NCI-H446 (cell line): ENCODE results near the gene BCS1L.

Experiments
- DNase-seq, 2 experiments: peaks; one replicate each; lab custom pipeline; 2025; lab: John Stamatoyannopoulos, UW

BCS1L gene

DNA sequence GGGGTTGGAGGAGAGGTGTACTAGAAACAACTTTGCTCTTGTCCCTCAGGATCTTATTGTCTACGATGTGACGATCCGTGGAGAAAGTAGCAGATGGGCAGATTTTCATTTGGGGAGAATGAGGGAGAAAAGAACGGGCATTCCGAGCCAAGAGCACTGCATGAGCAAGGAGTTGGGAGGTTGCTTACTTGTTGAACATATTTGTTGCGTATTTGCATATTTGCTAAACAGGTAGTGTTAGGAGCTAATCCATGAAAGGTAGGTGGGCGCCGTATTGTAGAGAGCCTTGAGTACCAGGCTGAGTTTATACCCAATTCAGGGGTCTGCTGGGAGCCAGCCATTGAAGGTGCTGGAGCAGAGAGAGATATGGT is 490 bp downstream of the BCS1L start:
- DNase-seq: no peak

DNA sequence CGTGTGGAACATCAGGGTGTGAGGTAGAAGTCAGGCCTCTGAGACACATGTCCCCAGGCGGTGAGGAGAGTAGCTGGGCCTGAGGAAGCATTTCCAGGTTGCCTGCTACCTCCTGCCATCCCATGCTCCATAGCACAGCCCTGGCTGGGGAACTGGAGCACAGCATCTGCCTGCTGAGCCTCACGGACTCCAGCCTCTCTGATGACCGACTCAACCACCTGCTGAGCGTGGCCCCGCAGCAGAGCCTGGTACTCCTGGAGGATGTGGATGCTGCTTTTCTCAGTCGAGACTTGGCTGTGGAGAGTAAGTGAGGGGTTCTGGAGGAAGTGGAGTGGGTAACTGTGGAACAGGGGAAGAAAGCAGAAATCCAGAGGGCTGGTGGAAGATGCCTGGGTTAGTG is 2.9 kb downstream of the BCS1L start:
- no peak for DNase-seq

DNA sequence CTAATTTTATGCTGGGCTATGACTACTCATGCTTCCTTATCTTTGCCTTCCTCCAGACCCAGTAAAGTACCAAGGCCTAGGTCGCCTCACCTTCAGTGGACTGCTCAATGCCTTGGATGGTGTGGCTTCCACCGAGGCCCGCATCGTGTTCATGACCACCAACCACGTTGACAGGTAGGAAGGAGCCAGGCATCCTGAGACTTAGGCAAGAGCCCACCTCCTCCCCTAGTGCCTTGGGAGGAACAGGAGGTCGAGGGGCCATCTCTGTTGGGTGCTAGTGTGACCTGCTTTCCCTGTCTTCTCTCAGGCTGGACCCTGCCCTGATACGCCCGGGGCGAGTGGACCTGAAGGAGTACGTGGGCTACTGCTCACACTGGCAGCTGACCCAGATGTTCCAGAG is 3.3 kb downstream of the BCS1L start:
- DNase-seq: no peak

DNA sequence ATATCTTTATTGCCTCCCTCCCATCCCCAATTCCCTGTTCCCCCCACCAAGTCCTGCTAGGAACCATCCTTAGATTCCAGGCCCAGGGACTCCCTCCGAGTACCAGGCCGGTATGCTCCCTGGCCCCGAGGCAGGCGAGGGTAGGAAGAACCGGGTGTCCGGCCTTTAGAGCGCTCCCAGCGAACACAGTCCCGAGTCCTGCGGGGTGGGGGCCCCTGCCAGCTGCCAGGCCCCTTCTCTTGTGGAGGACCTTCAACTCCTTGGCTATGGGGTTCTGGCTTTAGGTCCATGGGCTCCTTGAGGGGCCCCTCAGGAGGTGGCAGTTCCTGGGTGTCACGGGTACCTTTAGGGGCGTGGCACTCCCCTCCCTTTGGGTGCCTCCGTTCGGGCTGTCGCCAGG is 4.4 kb downstream of the BCS1L start:
- no peak for DNase-seq

DNA sequence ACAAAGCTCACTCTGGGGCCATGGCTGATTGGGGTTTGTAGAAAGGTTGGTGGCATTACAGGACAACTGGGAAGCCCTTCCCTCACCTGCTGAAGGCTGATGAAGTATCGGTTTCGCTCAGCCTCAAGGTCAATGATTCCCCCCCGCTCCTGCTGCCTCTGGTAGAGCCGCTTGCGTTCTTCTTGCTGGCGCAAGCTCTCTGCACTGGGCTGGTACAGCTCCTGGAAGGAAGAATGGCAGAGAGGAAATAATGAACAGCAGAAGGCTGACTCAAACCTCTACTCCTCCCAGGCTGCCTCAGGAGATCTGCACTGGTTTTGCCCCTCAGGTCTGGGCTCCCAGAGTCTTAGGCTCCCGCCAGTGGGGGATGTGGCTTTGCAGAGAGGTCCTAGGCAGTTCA is 5.2 kb downstream of the BCS1L start:
- no peak for DNase-seq

DNA sequence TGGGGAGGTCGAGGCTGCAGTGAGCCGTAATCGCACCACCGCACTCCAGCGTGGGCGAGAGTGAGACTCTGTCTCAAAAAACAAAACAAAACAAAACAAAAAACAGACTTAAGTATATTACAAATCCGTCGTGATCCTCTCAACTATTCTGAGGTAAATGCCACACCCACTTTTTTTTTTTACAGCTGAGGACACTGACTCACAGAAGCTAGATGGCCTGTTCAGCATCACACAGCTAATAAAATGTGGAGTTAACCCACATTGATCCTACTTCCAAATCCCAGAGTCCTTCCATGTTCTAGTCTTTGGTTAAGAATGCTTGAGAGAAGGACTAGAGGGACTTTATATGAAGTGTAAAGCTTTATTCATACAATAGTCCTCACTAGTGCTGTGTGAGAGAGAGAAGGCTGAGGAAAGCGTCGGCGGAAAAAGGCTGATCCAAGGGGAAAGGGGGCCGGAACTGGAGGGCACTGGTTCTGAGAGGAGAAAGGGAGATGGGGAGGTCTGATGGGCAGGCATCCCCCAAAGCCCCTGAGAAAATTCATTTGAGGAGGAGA is 11.7 kb downstream of the BCS1L start:
- no peak for DNase-seq

DNA sequence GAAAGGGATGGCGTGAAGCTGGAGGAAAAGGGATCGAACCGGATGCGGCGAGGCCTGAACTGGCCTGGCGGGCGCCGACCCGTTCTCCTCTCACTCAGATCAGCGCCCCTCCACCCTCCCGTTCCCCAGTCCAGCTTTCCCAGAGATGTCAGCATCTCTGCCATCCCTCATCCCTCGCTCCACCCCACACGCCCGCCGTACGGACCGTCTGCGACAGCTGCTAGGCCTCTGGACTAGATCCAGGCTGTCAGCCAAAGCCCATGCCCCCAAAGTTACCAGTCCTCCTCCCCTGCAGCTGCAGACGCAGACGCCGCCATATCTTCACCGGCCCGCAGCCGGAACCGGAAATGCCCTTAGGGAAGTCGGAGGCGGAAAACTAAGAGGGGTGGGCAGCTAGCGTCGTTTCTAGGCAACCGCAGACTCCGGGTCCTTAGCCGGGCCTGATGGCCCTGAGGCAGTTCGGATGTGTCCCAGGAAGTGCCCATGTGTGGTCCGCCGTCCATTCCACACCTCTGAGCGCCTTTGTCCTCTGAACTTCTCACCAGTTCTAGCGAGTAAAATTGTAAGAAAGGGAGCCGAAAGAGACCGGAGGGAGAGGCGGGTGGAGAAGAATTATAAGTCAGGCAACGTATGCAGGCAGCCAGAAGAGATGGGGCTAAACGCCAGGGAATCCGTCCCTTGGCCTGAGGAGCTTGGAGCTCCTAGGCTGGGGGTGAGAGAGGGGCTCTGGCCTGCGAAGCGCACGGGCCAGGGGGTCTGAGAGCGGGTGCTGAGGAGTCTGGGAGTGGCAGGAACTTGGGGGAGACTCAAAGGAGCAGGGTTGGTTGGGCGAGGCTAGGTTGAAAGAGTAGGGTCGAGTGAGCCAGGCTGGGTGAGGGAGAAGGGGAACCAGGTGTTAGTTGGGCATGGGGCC is 12.4 kb downstream of the BCS1L start, which contains the start of the genes RNF25 and STK36:
Gene RNF25, minus strand, starts transcription at position 349 of the 913 bp plus-strand sequence. Its CDS starts 32 bp downstream, at position 317.
Gene STK36, plus strand, starts transcription at position 433 of the 913 bp plus-strand sequence. CDS start 744 bp downstream, outside the sequence.
- peak; percentile 78 to 85 for DNase-seq

DNA sequence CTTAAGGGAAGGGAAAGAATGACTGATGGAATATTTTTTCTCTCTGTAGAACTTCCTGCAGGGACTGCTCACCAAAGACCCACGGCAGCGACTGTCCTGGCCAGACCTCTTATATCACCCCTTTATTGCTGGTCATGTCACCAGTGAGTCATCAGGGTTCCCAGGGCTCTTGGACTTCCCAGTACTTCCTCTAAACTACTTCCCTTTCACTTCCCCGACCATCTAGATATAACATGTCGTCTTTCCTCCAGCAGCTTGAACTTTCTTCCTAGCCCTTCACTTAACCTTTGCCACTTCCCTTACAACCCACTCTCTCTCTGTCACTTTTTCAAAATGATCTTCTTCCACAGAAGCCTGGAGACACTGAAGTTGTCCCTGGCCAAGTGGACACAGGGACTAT is 19.6 kb downstream of the BCS1L start:
- no peak for DNase-seq

DNA sequence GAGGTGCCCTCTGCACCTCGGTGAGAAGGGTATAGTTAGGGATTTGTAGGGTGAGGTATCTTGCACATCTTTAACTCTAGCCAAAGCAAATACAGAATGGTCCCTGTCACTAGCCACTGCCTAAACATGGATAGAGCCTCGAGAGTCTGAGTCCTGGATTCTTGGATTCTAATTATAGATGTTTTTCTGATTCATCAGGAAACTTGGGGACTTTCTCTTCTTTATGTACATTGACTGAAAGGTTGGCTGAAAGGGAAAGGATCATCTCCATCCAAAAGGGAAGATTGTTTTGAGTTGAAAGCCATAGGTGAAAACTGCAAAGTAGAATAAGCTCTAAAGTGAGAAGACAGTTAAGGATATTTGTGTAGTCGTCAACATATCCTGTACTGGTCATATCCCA is 20.6 kb downstream of the BCS1L start:
- DNase-seq: no peak

DNA sequence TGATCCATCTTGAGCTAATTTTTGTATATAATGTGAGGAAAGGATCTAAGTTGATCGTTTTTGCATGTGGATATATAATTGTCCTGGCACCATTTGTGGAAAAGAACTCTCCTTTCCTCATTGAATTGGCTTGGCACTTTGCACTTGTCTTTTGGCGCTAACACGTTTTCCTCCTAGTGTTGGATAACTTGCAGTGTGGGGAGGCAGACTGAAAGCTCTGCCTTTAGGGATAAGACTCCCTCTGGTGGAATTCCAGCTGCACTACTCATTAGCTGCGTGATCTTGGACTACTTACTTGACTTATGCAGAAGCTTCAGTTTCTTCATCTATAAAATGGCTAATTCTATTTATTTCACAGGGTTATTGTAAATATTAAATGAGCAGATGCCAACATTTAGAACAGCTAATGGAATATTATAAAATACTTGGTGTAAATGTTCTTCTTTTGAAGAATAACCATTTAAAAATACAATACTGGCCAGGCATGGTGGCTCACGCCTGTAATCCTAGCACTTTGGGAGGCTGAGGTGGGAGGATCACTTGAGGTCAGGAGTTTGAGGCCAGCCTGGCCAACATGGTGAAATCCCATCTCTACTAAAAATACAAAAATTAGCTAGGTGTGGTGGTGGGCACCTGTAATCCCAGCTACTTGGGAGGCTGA is 28.0 kb downstream of the BCS1L start:
- DNase-seq: peak; percentile 42 to 80

DNA sequence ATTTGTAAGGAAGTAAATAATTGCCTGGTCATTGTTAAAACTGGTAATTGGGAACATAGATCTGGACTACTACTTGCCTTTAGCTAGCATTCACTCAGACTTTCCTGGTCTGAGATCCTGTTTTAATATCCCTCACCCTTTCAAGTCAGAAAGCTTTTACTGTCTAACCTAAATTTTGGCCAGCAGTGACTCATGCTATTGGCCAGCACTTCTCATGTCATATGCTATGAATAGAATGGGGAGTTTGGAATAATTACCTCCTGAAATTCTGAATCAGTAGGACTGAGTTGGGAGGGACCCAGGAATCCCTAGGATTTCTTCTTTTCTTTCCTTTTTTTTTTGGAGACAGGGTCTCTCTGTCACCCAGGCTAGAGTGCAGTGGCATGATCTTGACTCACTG is 31.8 kb downstream of the BCS1L start:
- no peak for DNase-seq

DNA sequence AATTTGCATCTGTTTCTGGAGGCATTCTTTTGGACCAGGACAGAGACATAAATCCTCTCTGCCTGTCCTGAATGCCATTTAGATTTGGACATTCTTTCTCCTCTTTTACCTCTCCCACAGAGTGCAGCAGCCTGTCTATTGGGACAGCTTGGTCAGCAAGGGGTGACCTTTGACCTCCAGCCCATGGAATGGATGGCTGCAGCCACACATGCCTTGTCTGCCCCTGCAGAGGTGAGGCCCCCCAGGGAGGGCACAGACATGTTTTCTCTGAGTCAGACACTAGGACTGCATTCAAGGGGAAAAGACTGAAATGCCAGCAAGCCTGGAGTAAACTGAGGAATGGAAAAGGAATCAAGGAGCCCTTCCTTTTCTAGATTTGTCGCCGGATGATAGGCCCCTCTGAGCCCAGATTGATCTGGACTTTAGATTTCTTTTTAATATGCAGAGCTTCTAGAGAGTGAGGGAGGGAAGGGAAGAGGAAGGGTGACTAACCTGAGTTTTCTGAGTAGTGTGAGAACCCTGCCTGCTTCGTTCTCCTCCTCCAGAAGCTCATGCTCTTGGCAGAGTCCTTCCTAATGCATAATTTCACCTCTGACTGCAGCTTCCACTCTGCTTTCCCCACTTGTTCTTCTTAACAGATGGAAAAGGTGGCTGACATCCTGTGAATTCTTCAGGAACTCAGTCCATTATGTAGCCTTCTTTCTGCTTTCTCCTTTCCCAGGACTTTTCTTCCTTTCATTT is 35.1 kb downstream of the BCS1L start:
- no peak for DNase-seq

DNA sequence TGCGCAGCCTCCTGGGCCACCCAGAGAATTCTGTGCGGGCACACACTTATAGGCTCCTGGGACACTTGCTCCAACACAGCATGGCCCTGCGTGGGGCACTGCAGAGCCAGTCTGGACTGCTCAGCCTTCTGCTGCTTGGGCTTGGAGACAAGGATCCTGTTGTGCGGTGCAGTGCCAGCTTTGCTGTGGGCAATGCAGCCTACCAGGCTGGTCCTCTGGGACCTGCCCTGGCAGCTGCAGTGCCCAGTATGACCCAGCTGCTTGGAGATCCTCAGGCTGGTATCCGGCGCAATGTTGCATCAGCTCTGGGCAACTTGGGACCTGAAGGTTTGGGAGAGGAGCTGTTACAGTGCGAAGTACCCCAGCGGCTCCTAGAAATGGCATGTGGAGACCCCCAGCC is 39.4 kb downstream of the BCS1L start:
- DNase-seq: no peak

DNA sequence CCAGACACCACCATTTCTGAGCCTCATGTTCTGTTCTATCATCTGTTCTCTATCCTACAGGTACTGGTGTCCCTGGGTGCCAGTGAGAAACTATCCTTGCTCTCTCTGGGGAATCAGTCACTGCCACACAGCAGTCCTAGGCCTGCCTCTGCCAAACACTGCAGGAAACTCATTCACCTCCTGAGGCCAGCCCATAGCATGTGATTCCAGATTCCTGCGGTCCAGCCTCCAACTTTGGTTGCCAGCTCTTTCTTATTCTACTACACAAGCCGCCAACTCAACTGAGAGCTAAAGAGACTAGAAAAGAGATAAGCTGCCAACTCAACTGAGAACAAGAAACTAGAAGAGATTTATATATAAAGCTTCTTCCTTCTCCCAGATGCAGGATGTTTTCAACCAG is 42.3 kb downstream of the BCS1L start:
- no peak for DNase-seq

DNA sequence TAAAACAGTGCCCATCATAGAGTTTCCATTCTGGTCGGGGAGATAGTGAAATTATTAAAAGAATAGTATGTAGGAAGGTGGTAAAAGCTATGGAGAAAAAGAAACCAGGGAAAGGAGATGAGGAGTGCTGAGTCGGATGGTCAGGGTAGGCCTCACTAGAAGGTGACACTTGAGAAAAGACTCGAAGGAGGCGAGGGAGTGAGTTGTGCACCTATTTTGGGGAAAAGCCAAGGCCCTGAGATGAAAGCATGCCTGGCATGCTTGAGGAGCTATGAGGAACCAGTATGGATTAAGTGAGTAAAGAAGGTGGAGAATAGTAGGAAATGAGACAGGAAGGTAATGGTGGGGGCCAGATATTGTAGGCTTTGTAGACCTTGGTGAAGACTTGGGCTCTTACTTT is 43.9 kb downstream of the BCS1L start:
- DNase-seq: no peak

DNA sequence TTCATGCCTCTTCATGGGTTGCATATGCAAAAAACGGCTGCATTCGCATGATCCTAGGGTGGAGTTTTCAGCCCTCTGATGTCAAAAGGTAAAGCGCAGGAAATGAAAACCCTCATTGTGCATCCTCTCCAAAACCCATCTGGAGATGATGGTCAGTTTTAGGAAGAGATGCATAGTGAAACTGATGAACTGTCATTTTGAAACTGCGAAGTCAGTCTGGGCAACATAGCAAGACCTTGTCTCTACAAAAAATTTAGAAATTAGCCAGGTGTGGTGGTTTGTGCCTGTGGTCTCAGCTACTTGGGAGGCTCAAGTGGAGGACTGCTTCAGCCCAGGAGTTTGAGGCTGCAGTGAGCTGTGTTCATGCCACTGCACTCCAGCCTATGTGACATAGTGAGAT is 48.6 kb downstream of the BCS1L start:
- no peak for DNase-seq

DNA sequence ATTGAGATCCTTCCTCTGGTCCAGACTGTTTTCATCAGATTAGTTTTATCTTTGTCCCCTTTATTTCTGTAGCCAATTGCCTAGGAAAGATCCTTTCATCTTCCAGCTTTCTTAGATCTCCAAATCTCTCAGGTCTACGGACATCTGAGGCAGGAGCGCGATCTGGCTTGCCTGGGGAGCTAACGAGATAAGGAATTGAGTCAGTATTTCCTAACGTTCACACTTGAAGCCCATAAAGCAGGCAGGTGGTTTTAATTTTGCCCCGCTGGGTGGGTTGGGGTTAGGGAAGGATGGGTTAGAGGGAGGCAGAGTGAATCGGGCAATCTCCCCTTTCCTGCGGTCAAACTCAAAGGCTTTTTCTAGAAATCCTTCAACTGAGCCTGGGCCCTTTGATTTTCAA is 50.4 kb downstream of the BCS1L start:
- DNase-seq: no peak

DNA sequence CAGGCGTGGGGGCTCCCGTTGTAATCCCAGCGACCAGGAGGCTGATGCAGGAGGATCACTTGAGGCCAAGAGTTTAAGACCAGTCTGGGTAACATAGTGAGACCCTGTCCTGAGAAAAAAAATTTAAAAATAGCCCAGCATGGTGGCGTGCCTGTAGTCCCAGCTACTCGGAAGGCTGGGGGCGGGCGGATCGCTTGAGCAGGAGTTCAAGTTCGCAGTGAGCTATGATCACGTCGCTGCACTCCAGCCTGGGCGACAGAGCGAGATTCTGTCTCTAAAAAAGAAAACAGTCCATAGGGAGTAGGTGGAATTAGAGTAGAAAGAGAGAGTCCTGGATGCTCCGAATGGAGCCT is 50.8 kb downstream of the BCS1L start:
- no peak for DNase-seq

DNA sequence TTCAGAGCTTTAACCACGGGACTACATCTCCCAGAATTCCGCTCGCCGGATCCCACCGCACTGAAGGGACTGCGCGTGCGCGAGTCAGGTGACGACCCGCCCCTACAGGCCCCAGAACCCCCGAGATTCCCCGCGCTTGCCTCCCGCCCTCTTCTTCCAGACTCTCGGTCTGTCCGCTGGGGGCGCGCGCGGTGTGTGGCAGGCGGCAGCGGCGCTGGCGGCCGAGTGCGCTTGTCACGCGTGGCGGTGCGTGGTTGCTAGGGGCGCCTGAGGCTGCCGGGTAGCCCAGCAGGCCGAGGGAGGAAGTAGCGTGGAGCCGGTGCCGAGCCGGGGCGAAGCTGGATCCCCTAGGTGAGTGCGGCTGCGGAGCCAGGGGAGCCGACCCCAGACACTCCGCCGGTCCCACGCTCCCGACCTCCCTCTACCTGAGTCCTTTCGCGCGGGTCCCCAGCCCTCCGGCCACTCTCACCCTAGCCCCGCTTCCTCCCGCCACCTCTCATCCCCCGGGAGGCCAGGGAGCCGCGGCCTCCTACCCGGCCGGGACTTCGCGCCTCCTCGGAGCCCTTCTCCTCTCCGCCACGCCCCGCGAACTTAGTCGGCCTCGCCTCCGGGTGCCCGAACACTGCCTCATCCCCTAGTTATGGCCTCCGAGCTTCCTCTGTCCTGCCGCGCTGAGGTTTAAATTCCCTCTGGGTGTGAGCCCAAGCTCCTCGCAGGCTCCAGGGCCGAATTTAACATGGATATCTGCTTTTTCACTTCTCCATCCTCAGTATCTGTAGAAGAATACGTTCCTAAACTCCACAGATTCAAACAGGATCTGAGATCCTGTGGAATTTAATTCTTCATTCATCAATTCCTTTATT is 51.4 kb downstream of the BCS1L start, which contains the start of gene TTLL4:
Gene TTLL4, plus strand, starts transcription at position 149 of the 863 bp plus-strand sequence. CDS start 26,842 bp downstream, outside the sequence.
- peak; percentile 90 to 97 for DNase-seq

DNA sequence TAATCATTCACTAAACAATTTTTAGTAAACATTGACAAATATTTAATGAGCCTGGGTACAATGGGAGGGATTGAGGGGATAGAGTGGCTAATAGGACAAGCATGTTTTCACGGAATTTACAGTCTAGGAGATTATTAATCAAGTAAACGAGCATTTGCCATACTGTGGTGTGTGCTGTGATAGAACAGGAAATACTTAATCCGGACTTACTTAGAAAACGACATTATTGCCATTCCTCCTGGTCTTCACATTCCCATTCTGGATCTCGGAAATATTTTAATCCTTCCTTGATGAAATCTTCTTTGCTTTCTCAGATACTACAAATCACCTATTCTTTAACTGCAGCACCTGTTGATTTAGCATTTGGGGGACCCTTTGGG is 52.1 kb downstream of the BCS1L start:
- DNase-seq: no peak
